ENCODE results near the gene C3. TPM values are rescaled to one million over a fixed set of nuclear protein-coding genes. Genes with fewer than 3 reads are reported as not detected.

C3 gene
- total and polyA plus RNA-seq, 2 of the 13 experiments (the other 11 are each of a cell fraction or from before 2014, with no cell fraction given) = 1,455 to 6,272 TPM

- no peak for TF ChIP-seq EP300 (IDR thresholded peaks at IDR 0.05; ENCODE audit: low read depth in 2 of 2, low read length in 2 of 2)
- TF ChIP-seq EP300 (CRISPR knock-in tag; IDR thresholded peaks at IDR 0.05; ENCODE audit: borderline replicate concordance) = no peak
- no peak for TF ChIP-seq DNMT3B (CRISPR knock-in tag; conservative IDR thresholded peaks at IDR 0.05)
- no peak for TF ChIP-seq ZNF749 (CRISPR knock-in tag; IDR thresholded peaks at IDR 0.05; ENCODE audit: borderline replicate concordance)
- no peak for TF ChIP-seq TRAFD1 (CRISPR knock-in tag; IDR thresholded peaks at IDR 0.05; ENCODE audit: borderline replicate concordance)
- TF ChIP-seq ARNTL (CRISPR knock-in tag; IDR thresholded peaks at IDR 0.05) = 0 out of 2 replicates have a peak, but pooled peaks have one; percentile 11
- TF ChIP-seq ZNF720 (CRISPR knock-in tag; IDR thresholded peaks at IDR 0.05) = no peak
- TF ChIP-seq CCDC6 (CRISPR knock-in tag; IDR thresholded peaks at IDR 0.05) = no peak
- no peak for TF ChIP-seq SCMH1 (CRISPR knock-in tag; IDR thresholded peaks at IDR 0.05; ENCODE audit: borderline replicate concordance)
- no peak for TF ChIP-seq RFX3 (CRISPR knock-in tag; IDR thresholded peaks at IDR 0.05)
- peak; percentile 60 for TF ChIP-seq RBM22 (optimal IDR thresholded peaks at IDR 0.05; ENCODE audit: low read length)
- TF ChIP-seq ZNF703 (CRISPR knock-in tag; IDR thresholded peaks at IDR 0.05; ENCODE audit: borderline replicate concordance) = peak; percentile 4; the same call in 1 of the 2 replicates
- TF ChIP-seq ZNF225 (CRISPR knock-in tag; IDR thresholded peaks at IDR 0.05) = no peak
- TF ChIP-seq SUZ12 (IDR thresholded peaks at IDR 0.05; ENCODE audit: low read depth, low read length) = no peak
- TF ChIP-seq MTA1 (CRISPR knock-in tag; IDR thresholded peaks at IDR 0.05; ENCODE audit: borderline replicate concordance) = no peak
- no peak for TF ChIP-seq ZSCAN25 (CRISPR knock-in tag; IDR thresholded peaks at IDR 0.05)
- no peak for TF ChIP-seq DDIT3 (CRISPR knock-in tag; IDR thresholded peaks at IDR 0.05)
- TF ChIP-seq ZNF468 (CRISPR knock-in tag; IDR thresholded peaks at IDR 0.05) = no peak
- TF ChIP-seq YY1 (IDR thresholded peaks at IDR 0.05; ENCODE audit: insufficient read depth, insufficient replicate concordance, low read depth, low read length) = no peak
- TF ChIP-seq SIX1 (CRISPR knock-in tag; IDR thresholded peaks at IDR 0.05; ENCODE audit: borderline replicate concordance) = peak; percentile 4; the same call in 1 of the 2 replicates
- no peak for TF ChIP-seq ZNF350 (CRISPR knock-in tag; IDR thresholded peaks at IDR 0.05; ENCODE audit: borderline replicate concordance, low read depth)
- TF ChIP-seq ZFP1 (CRISPR knock-in tag; IDR thresholded peaks at IDR 0.05) = 0 out of 2 replicates have a peak, but pooled peaks have one; percentile 8
- no peak for TF ChIP-seq CTCF (CRISPR knock-in tag; IDR thresholded peaks at IDR 0.05)
These were observed 470 bp downstream of the C3 start (continued) for GRCh38 chr19:6719992-6720368.
